CD4-positive, alpha-beta T cell treated with Interleukin-6 at 100 ng/mL for 8 hours (primary cell): ENCODE results near the gene CHIT1.

Experiments used
- DNase-seq: peaks from one replicate; pipeline ENCODE4 v3.0.0-alpha.2; 2020; ENCODE audit warnings: mixed read lengths, low spot score

CHIT1 gene

DNA sequence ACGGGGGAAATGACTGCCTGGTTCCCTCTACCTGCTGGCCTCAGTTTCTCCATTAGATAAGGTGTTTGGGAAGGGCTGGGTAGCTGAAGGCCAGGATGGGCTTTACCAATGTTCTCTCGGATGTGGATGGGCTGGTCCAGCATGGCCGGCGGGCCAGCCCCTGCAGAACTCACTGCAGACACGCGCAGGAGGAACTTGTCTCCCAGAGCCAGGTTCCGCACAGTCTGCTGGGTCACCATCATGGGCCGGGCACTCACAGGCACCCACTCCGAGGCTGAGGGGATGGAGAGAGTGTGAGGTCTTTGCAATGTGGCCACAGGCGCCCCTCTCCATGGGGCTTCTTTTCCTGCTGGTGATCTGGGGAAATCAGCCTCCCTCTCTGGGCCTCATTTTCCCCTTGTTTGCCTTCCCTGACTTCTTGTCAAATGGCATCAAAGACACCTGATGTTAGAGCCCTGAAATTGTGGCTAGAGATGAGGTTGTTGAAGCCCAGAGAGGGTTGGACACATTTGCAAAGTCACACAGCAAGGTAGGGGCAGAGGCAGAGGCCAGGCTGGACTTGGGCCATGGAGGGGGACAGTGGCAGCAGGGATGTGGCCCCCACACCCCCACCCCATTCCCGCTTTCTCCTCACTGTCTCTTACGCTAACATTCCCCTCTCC, 55.0 kb downstream of the CHIT1 start:
- DNase-seq, result no peak

DNA sequence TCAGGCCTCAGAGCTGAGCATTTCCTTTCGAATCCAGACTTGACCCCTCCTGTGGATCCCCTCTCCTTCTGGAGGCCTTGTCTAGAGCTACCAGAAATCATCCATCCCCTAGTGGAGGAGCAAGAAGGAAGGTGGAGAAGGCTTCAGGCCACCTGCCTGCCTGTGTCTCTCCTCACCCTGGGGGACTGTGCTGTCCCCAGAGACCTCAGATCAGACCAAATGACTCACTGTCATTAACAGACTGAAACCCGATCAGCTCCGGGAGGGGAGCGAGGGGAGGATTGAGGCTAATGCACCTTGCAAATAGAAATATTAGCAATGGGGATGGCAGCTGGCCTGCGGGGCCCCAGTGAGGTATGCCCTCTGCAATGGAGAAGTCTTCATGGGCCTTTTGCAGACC, 55.9 kb downstream of the CHIT1 start:
- no peak for DNase-seq

DNA sequence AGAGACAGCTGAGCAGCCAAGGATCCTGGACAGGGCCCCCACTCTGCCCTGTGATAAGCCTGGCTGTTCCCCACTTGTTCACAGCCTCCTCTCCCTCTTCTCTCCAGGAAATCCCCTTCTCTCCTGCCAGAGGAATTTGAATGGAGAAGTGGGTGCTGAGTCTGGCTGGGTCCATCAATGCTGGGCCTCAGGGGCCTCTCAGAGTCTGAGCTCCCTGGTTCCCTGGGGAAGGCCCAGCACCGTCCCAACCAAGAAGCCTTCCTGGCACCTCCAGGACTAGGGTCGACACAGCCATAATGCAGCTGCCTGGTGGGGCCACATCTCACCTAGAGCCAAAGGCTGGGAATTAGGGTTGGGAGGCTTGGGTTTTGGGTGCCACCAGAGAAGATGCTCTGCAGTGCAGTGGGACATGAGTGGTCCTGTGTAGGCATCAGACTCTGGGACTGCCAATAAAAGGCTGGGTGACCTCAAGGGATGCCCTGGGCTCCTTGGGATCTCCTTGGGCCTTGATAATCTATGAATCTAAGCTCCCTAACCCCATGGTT, 56.4 kb downstream of the CHIT1 start:
- DNase-seq, result no peak

DNA sequence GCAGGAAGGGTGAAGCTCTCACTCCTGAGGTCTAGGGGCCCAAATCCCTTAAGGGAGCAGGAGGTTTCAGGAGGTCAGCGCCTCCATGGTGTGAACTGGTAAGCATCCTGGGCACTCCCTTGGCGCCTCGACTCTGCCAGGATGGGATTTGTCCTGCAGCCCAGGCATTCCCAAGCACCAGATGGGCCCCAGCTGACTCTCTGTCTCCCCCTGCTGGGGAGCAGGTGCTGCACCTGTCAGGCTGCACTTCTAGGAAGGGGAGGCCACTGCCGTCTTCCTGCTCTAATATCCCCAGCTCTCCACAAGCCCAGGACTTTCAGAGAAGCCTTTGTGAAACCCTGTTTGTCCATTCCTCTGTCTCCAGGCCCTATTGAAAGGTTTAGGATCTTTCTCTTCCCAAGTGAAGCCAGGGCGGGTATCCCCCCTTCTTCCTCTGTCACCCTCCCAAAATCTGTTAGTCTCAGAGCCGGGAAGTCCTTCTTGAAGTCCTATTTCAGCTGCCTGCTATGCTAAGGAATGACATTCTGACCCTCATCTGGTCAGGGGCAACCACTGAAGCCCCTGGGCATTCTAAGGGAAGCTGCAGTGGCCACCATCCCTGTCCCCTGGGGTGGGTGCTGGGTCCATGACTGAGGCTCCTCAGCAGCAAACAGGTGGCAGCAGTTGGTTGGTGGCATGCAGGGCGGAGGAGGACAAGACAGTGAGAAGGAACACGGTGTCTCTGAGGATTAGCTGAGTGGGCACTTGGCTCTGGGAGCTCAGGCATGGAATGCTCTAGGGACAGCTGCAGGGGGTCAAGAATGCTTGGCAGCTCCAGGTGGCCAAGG, 57.1 kb downstream of the CHIT1 start:
- DNase-seq, result no peak

DNA sequence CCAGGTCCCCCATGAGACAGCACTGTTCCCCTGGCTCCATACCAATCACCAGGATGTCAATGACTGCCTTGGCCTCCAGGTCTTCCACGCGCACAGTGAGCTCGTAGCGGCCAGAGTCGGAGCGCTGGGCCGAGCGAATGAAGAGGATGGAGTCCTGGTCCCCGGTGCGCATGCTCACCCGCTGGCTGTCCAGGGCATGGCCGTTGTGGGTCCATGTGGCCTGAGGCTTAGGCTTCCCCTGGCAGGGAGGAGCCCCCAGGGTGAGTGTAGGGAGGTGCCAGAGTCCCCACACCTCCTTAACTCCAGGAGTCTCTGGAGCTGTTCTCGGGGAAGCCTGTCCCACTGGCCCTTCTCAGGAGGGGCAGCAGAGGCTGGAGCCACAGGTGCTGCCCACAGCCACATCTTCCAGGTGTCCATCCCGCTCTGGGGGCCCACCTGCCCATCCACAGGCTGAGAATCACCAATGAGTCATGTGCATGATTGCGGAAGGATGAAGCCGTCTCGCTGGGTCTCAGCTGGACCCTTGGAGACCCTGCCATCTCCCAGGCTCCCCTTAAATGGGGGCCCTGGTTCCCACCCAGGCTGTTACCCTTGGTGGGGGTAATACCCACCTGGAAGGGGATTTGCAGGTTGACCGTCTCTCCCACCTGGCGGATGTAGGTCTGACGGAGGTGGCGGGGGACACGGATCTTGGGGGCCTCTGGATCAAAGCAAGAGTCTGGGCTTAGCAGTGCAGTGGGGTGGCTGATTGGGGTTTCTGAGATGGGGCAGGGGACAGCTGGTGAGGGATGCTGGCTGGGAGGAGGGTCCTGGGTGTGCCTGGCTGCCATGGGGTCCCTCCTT, 57.9 kb downstream of the CHIT1 start:
- no peak for DNase-seq

DNA sequence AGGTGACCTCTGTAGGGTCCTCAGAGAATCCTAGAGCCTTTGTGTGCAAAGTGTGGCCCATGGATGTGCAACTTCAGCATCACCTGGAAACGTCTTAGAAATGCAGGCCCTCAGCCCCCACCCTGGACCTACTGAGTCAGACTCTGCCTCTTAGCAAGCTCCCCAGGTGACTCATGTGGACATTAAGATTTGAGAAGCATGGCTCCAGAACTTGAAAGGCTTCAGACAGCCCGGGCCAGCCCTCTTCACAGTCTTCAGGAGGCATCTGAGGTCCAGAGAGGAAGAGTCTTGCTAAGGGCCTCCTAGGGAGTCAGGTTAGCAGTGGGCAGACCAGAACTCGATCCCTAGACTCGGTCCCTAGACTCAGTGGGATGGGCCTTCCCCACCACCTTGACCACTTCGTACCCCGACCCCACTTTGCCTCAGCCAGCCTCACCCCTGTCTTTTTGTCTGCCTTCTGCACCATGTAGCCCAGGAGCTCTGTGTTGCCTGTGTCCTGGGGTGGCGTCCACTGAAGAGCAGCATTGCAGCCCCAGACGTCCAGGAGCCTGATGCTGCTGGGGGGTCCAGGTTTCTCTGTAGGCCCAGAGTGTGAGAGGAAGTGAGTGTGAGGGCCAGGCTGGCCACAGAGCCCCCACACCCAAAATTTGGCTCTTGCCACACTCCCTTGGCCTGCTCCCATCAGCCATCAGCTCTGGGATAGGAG, 58.7 kb downstream of the CHIT1 start:
- DNase-seq, result no peak

DNA sequence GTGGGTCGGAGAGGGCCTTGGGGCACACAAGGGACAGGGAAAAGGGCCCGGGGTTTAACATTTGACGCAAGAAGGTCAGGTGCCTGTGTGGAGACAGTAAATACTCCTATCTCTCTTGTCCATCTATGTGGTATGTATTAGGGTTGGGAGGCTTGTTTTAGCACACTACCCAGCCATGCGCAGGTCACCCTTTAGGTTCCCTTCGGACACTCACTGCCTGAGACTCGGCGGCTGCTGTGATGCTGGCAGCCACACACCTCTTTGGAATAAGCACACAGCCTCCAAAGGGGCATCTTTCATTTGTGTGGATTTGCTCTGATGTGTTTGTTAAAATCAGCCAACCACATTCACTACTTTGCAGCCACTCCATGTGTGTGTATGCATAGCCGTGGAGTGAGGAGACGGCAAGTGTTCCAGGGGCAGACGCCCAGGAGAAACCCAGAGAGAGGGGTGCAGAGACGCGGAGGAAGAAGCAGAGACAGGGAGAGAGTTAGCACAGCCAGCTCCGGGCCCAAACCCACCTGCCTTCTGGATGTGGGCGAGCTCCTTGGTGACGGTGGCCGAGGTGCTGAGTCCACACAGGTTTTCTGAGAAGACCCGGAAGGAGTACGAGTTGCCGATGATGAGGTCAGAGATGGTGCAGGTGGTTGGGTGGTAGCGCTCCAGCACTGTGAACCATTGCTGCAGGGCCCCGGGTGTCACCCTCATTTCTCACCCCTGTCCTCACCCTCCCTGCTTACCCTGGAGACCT, 59.5 kb downstream of the CHIT1 start:
- no peak for DNase-seq

DNA sequence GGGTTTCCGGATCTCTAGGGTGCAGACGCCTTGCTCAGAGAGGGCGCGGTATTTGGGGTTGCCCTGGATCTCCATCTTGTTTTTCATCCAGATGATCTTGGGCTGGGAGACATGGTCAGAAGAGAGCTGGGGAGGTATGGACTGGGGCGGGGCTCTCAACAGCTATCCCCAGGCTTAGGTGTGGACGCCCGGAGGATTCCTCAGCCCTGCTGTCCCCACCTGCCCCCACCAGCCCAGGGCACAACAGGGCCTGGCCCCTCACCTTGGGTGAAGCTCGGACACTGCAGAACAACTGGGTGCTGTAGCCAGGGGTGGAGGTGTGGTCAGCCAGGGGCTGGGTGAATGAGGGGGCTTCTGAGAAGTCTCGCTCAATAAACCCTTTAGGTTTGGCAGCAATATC, 60.5 kb downstream of the CHIT1 start:
- no peak for DNase-seq

DNA sequence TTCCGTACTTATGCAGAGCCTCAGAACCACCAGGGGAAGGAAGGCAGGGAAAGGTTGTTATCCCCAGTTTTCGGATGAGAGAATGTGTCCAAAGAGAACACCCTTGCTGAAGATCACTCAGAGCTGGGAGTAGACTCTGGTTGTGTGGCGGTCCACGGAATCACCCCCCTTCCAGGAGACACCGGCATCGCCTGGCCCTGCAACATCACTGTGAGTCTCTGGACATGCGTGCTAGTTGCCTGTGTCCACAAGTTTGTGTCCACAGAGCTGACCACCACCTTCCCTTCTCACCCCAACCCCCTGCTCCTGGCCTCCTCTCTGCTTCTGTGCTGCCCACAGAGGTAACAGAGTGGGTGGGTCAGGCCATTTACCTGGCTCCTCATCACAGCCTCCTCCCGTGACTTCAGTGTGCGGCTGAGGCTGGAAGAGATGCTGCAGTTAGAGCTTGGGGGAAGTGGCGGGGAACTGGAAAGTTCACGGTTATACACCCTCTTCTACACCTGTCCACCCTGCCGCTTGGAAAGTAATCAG, 61.2 kb downstream of the CHIT1 start:
- DNase-seq, result no peak

DNA sequence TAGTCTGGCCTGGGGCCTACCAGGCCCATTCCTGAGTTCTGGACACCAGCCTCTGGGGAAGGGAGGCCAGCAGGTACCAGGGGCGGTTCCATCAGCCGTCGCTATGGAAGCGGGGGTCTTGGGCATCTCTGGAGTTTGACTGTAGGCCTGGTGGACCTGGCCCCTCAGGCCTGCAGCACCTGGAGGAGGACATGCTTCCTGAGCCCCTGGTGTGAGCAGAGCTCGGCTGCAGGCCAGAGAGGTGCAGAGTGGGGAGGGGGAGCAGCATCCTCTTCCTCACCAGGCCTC, 61.6 kb downstream of the CHIT1 start:
- no peak for DNase-seq

DNA sequence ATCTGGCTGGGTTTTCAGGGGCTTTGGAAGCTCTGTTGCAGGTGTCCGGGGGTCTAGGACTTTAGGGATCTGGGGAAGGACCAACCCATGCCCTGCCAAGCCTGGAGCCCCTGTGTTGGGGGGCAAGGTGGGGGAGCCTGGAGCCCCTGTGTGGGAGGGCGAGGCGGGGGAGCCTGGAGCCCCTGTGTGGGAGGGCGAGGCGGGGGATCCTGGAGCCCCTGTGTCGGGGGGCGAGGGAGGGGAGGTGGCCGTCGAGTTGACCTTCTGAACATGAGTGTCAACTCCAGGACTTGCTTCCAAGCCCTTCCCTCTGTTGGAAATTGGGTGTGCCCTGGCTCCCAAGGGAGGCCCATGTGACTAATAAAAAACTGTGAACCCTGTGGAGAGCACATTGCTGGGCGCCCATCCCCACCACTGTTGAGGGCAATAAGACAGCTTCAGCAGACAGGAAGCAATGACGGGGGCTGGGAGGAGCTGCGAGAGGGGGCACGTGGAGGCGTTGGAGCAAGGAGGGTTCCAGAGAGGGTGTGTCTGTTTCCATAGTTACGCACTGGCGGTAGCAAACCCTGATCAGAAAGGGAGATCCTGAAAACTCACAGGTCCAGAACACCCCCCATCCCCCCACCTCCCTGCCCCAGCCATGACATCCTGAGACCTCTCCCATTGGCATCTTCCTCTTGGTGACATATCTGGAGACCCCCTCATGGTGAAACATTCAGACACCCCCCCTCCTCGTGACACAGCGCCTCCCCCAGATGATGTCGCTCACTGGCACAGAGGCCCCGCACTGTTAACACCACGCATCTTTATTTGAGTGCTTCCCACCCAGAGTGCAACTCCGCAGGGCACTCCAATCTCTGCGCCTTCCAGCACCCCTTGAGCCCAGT, 62.2 kb downstream of the CHIT1 start:
- DNase-seq, result no peak

DNA sequence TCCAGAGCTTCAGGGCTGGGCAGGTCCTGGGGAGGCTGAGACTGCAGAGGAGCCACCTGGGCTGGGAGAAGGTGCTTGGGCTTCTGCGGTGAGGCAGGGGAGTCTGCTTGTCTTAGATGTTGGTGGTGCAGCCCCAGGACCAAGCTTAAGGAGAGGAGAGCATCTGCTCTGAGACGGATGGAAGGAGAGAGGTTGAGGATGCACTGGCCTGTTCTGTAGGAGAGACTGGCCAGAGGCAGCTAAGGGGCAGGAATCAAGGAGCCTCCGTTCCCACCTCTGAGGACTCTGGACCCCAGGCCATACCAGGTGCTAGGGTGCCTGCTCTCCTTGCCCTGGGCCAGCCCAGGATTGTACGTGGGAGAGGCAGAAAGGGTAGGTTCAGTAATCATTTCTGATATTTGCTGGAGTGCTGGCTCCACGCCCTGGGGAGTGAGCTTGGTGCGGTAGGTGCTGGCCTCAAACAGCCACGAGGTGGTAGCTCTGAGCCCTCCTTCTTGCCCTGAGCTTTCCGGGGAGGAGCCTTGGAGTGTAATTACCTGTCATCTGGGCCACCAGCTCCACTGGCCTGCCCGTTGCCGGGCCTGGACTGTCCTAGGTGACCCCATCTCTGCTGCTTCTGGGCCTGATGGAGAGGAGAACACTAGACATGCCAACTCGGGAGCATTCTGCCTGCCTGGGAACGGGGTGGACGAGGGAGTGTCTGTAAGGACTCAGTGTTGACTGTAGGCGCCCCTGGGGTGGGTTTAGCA, 63.1 kb downstream of the CHIT1 start:
- DNase-seq, result no peak
